GM21390 (cell line): ENCODE measurements around the gene CCNT1.
"Not testable (repeated sequence)": the region's sequence is repeated elsewhere in the genome, so short reads cannot be mapped to it uniquely, and the experiment has no call there.

Experiments
- ATAC-seq: cut with Tn5 transposase; IDR thresholded peaks from one replicate; pipeline ENCODE4 v1.9.1; 2021; ENCODE audit not compliant: unreplicated experiment

Gene CCNT1

GRCh38 chr12:48641752-48642555 lies 74.6 kb downstream of the CCNT1 start:
- not testable (repeated sequence) for ATAC-seq

GRCh38 chr12:48640854-48641253 lies 75.7 kb downstream of the CCNT1 start:
- no peak for ATAC-seq

GRCh38 chr12:48640428-48640827 lies 76.1 kb downstream of the CCNT1 start:
- ATAC-seq: no peak
